Parathyroid adenoma (tissue), 2 donors: ENCODE results near the gene KIDINS220.

Experiments
- H2AFZ ChIP-seq: fragments of 300-600 bp; sonication (generic); one replicate; pipeline ENCODE4 v1.7.0; 2017; ENCODE audit warnings: antibody characterized with exemption, mild to moderate bottlenecking
- H3K27ac ChIP-seq: fragments of 300-600 bp; sonication (generic); one replicate; pipeline ENCODE4 v1.7.0; 2017
- H3K27me3 ChIP-seq: fragments of 300-600 bp; sonication (generic); one replicate; pipeline ENCODE4 v1.7.0; 2017; ENCODE audit warnings: low read length; ENCODE audit not compliant: control insufficient read depth, insufficient read depth
- H3K36me3 ChIP-seq: fragments of 300-600 bp; sonication (generic); one replicate; pipeline ENCODE4 v1.7.0; 2017; ENCODE audit warnings: low read length; ENCODE audit not compliant: control insufficient read depth, insufficient read depth
- H3K4me1 ChIP-seq: fragments of 300-600 bp; sonication (generic); one replicate; pipeline ENCODE4 v1.7.0; 2017; ENCODE audit warnings: control low read depth
- H3K4me2 ChIP-seq: fragments of 300-600 bp; sonication (generic); one replicate; pipeline ENCODE4 v1.7.0; 2017; ENCODE audit warnings: low read length
- H3K4me3 ChIP-seq: fragments of 300-600 bp; sonication (generic); one replicate; pipeline ENCODE4 v1.7.0; 2017; ENCODE audit warnings: low read depth, low read length
- H3K79me2 ChIP-seq: fragments of 300-600 bp; sonication (generic); one replicate; pipeline ENCODE4 v1.7.0; 2017; ENCODE audit warnings: control low read depth
- H3K9ac ChIP-seq: fragments of 300-600 bp; sonication (generic); one replicate; pipeline ENCODE4 v1.7.0; 2017; ENCODE audit warnings: mild to moderate bottlenecking
- H3K9me3 ChIP-seq: fragments of 300-600 bp; sonication (generic); one replicate; pipeline ENCODE4 v1.7.0; 2017; ENCODE audit warnings: low read length; ENCODE audit not compliant: control insufficient read depth
- CTCF ChIP-seq: fragments of 300-600 bp; sonication (generic); IDR thresholded peaks from one replicate; pipeline ENCODE4 v1.7.0; 2017; ENCODE audit warnings: antibody characterized with exemption, mild to moderate bottlenecking
- donor health status: primary hyperparathyroidism.

Gene KIDINS220

GRCh38 chr2:8779795-8780671, 57.4 kb downstream of the KIDINS220 start:
- Histone ChIP-seq H3K79me2 (peaks cover 12% of the 10 kb centered on the region), H3K4me3 (no peak overlapping the region), H3K9ac (no peak overlapping the region), H3K27ac (no peak overlapping the region), H2AFZ (no peak overlapping the region), H3K4me2 (no peak overlapping the region), H3K27me3 (no peaks in the 10 kb centered on the region), H3K36me3 (no peaks in the 10 kb centered on the region), H3K9me3 (no peaks in the 10 kb centered on the region), H3K4me1 (no peaks in the 10 kb centered on the region)
- no peak for TF ChIP-seq CTCF

GRCh38 chr2:8774371-8774770, 63.0 kb downstream of the KIDINS220 start:
- H3K9me3 ChIP-seq: no peaks in the 10 kb centered on the region
- no peak overlapping the region for H3K4me2 ChIP-seq
- H3K79me2 ChIP-seq: no peaks in the 10 kb centered on the region
- no peaks in the 10 kb centered on the region for H3K27me3 ChIP-seq
- no peaks in the 10 kb centered on the region for H3K4me1 ChIP-seq
- H2AFZ ChIP-seq: no peak overlapping the region
- no peak overlapping the region for H3K27ac ChIP-seq
- TF ChIP-seq CTCF: no peak
- no peak overlapping the region for H3K9ac ChIP-seq
- H3K4me3 ChIP-seq: no peak overlapping the region
- H3K36me3 ChIP-seq: no peaks in the 10 kb centered on the region

- H3K9me3 ChIP-seq: no peaks in the 10 kb centered on the region
- H3K27ac ChIP-seq: no peak overlapping the region
- no peaks in the 10 kb centered on the region for H3K27me3 ChIP-seq
- H3K4me2 ChIP-seq: no peak overlapping the region
- no peak for TF ChIP-seq CTCF
- H3K9ac ChIP-seq: no peak overlapping the region
- H2AFZ ChIP-seq: no peak overlapping the region
- H3K36me3 ChIP-seq: no peaks in the 10 kb centered on the region
- H3K4me3 ChIP-seq: no peak overlapping the region
- no peaks in the 10 kb centered on the region for H3K79me2 ChIP-seq
- no peaks in the 10 kb centered on the region for H3K4me1 ChIP-seq
Observed at GRCh38 chr2:8767324-8767723, 70.1 kb downstream of the KIDINS220 start.

GRCh38 chr2:8761529-8762164, 75.8 kb downstream of the KIDINS220 start:
- Histone ChIP-seq H3K36me3 (no peaks in the 10 kb centered on the region), H2AFZ (no peak overlapping the region)
- TF ChIP-seq CTCF: peak; percentile 67

More at GRCh38 chr2:8761529-8762164, 75.8 kb downstream of the KIDINS220 start:
- no peaks in the 10 kb centered on the region for H3K9me3 ChIP-seq
- no peak overlapping the region for H3K27ac ChIP-seq
- H3K79me2 ChIP-seq: no peaks in the 10 kb centered on the region
- H3K4me2 ChIP-seq: no peak overlapping the region
- H3K27me3 ChIP-seq: no peaks in the 10 kb centered on the region
- no peak overlapping the region for H3K4me3 ChIP-seq
- H3K9ac ChIP-seq: no peak overlapping the region
- H3K4me1 ChIP-seq: no peaks in the 10 kb centered on the region
